RWPE1 (cell line): Measurements from ENCODE around the gene COX4I2.

Source experiments
- CTCF ChIA-PET: fragments of 350-600 bp; sonication (Branson Sonifier 250); formaldehyde crosslinking; extraction: SDS; loops from one replicate; lab custom pipeline; 2021; lab: Yijun Ruan, JAX
- POLR2A ChIA-PET: fragments of 400-600 bp; formaldehyde crosslinking; extraction: SDS; loops from one replicate; lab custom pipeline; 2020; ENCODE audit warnings: antibody characterized with exemption; ENCODE audit not compliant: low non-redundant PET; lab: Yijun Ruan, JAX
- DNase-seq: peaks from one replicate; pipeline ENCODE4 v3.0.0; 2012; ENCODE audit warnings: low spot score
- H3K27ac ChIP-seq: fragments of 450-650 bp; 2 replicates; pipeline ENCODE4 v1.5.1; 2017
- CTCF ChIP-seq: fragments of 450-650 bp; conservative IDR thresholded peaks from 2 replicates; pipeline ENCODE4 v1.5.1; 2017; ENCODE audit warnings: low read depth, mild to moderate bottlenecking

COX4I2 gene

DNA sequence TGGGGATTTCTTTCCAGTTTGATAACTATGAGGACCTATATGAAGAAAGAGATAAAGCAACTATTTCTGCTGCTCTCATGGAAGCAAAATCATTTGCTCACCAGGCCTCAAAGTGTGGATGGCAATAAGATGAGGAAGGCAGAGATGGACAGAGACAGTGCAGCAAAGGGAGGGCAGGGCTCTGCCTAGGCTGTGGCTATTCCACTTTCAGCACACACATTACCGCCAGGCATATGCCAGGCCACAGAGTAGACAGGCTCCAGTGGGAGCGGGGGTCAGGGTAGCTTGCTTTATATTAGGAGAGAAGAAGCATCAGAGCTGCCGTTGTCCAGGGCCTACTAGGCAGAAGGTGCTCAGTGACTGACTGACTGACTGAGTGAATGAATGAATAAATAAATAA, 44.1 kb downstream of the COX4I2 start:
- no peak for TF ChIP-seq CTCF
- no peak for DNase-seq
- CTCF ChIA-PET: interaction anchor here (1.4 kb wide), 1 partner anchor 41 kb away, joined by 3 read pairs; the partner anchor contains the start of gene BCL2L1
- peak overlapping the region; percentile 36 for H3K27ac ChIP-seq
- POLR2A ChIA-PET: no interaction called here

DNA sequence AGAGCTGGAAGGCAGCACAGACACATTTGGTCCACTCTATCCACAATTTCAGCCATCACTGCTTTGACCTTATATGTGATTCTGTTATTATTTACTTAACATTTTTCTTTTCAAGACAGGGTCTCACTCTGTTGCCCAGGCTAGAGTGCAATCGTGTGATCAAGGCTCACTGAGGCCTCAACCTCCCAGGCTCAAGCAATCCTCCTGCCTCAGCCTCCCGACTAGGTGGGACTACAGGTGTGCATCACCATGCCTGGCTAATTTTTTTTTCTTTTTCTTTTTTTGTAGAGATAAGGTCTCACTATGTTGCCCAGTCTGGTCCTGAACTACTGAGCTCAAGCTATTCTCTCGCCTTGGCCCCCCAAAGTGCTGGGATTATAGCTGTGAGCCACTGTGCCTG, 44.6 kb downstream of the COX4I2 start:
- TF ChIP-seq CTCF: no peak
- no peak for DNase-seq
- ChIA-PET POLR2A (interaction anchor here (0.6 kb wide), 1 partner anchor 15 kb away, joined by 6 read pairs; no protein-coding TSS in a partner anchor), CTCF (interaction anchor here (1.4 kb wide), 1 partner anchor 40 kb away, joined by 3 read pairs; the partner anchor contains the start of gene BCL2L1)
- H3K27ac ChIP-seq: no peak overlapping the region

DNA sequence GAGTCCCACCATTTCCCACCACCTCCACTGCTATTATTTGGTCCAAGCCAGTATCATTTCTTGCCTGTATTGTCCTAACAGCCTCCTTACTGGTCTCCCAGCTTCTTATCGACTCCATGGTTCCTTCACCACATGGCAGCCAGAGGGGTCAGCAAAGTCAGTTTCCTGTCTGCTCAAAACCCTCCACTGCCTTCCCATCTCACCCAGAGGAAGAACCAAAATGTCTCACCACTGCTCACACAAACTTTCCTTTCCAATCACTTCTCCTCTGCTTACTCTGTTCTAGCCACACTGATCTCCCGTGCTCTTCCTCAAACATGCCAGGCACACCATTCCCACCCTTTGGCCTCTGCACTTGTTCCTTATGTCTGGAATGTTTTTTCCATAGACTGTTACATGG, 45.2 kb downstream of the COX4I2 start:
- no peak for DNase-seq
- ChIA-PET CTCF (no interaction called here), POLR2A (interaction anchor here (0.6 kb wide), 1 partner anchor 14 kb away, joined by 6 read pairs; no protein-coding TSS in a partner anchor)
- H3K27ac ChIP-seq: peak overlapping the region; percentile 6; the same call in 1 of the 2 replicates
- TF ChIP-seq CTCF: no peak

DNA sequence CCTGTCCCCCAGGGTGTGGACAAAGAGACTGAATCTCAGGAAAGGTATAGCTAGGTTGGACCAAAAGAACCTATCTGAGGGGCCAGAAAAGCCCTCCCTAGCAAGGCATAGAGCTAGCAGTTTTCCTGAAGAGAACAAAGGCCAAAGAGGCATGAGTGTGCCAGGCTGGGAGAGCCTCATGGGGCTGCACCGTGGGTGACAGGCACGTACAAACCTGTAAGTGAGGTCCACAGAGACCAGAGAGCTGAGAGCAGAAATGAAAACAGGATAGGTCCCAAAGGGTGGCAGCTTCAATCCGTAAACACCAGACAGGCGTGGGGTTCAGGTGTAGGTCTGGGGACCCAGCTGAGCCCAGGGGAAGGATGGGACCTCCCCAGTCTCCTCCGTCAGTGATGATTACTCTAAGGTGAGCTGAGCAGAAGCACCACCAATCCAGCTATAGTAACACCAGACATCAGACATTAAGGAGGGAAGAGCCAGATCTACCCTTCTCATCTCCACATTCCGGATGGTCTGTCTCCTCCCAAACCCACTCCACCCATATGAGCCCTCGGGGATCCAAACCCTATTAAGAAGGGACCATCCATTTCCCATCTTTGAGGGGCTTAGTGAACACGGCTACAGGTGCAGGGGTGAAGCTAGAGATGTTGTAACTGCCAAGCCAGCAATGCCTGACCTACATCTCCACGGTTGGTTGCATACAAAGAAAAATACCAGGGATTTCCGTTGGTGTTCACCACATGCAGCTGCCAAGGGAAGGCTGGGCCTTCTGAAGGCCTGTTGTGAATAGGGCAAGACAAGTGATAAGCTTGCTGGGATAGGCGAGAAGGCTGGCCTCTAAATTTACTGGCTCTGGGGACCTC, 46.7 kb downstream of the COX4I2 start:
- ChIA-PET CTCF (interaction anchor here (0.6 to 2.8 kb wide), 7 partner anchors 9 to 77 kb away, joined by 3 to 12 read pairs (median 4); no protein-coding TSS in a partner anchor), POLR2A (no interaction called here)
- peak overlapping the region; percentile 51 for H3K27ac ChIP-seq
- DNase-seq: no peak
- no peak for TF ChIP-seq CTCF

DNA sequence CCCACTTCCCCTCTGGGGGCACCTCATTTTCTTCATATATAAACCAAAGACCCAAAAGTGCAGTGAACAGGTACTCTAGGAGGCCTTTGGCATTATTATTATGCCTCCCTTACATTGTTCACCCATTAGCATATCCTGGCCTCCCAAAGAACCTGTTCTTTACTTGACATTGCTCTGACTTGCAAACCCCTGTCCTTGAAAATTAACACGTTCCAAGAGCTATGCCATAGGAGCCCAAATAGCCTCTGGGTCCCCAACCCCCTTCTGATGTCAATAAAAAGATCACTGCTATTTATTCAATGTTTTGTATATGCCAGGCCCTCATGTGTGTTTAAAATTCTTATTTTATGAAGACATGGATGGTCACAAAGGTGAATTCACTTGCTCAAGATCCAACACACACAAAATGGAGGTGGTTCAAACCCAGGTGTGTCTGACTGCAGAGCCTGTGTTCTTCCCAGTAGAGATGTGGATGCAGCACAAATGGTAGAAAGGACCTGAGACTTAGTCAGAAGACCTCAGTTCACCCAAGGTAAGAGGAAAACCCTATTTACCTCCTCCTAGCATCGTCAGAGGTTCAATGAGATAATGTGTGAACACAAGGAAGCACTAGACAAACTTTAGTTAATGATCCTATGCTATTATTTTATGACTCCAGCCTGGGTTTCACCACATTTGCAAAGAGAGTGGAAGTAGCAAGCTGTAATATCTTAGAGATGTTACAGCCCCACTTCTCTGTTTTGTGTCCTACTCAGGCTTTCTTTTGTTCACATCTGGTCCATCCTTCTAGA, 48.3 kb downstream of the COX4I2 start:
- POLR2A ChIA-PET: no interaction called here
- TF ChIP-seq CTCF: no peak
- CTCF ChIA-PET: interaction anchor here (1.0 to 2.8 kb wide), 3 partner anchors 22 to 52 kb away, joined by 3 to 12 read pairs (median 4); no protein-coding TSS in a partner anchor
- no peak overlapping the region for H3K27ac ChIP-seq
- no peak for DNase-seq

DNA sequence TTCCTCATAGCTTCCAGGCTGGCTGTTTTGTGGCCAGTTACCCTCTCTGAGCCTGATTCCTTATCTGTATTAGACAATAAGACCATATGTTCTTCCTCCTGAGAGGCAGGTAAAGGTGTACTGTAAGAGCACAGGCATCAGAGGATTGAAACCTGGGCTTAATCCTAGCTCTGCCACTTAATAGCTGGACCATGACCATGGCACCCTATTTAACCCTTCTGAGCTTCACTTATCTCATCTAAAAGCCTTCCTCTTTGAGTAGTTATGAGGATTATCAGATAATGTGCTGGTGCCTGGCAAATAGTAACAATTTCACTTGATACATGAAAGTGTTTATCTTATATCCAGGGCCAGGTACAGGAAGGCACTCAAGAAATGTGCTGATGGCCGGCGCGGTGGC, 50.1 kb downstream of the COX4I2 start:
- no peak for DNase-seq
- TF ChIP-seq CTCF: no peak
- H3K27ac ChIP-seq: 0 out of 2 replicates have a peak overlapping the region, but pooled peaks have one; percentile 14
- ChIA-PET CTCF (interaction anchor here (0.8 to 1.0 kb wide), 2 partner anchors 11 to 36 kb away, joined by 3 read pairs; no protein-coding TSS in a partner anchor), POLR2A (no interaction called here)
